KG1 (cell line): ENCODE data around the gene RGS16.
A peak's percentile ranks its signal among the peaks of the same experiment; 100 is the strongest.

Experiments
- DNase-seq: peaks from one replicate; lab custom pipeline; 2025; lab: John Stamatoyannopoulos, UW

RGS16 gene

DNA sequence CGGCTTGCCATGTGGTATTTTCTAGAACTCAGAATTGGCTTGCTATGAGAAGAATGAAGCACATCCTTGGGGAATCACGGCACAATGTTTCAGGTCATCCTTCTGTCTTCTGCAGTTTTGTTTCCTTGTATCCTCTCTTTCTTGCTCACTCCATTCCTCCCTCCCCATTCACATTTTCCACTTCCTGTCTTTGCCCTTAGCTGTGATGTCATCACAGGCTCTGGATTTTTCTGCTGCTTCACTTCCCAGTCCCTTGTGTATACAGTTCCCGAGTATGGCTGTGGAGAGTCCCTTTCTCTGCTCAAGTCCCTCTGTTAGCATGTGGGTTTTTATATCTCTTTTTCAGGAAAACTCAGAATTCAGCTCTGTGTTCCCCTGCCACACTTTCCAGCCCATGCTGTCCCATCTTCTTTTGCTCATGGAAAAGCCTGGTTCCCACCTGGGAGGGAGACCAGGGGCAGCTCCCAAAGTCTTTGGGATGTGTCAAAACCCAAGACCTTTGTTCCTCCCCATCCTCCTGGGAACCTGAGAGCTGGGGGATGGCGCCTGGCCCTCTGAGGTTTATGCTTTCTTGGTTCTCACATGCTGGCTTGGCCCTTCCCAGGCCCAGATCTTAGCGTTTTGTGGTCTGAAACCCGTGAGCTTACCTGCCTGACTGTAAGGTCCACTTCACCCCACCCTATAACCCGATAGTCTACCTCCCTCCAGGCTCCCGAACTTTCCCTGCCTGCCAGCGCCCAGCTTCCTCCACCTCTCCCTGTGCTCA, 4.8 kb upstream of the RGS16 start:
- DNase-seq = no peak

DNA sequence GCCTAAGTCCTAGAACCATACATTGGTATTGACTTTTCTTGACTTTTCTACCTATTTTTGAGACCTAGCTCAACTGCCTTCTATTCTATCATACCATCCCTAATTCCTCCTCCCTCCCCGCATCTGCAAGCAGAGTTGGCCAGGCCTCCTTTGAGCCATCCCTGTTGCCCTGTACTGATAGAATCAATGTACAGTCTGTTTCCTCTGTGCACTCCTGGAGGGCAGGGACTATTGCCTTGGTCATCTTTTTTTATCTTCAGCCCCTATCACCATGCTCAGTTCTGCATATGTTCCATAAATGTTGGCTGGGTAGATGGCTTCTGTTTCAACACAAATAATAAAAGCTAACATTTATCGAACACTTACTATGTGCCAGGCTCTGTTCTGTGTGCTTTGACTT, 4.0 kb upstream of the RGS16 start:
- no peak for DNase-seq

DNA sequence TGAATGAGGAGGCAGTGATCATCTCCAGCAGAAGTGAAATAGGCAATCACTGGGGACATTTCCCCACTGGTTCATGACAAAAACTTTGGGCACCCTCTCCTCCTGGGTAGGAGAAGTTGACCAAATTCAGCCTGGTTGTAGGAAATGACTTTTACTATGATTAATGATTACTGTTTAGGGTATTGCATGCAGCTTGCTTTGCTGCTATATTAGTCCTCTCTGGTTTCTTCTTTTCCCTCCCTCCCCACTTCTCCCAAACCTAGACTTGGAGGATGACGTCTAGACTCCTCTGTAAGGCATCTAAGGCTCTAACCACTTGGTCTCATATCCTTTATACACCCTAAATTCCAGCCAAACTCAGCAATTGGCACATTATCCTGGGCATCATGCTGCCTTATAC, 3.4 kb upstream of the RGS16 start:
- no peak for DNase-seq

DNA sequence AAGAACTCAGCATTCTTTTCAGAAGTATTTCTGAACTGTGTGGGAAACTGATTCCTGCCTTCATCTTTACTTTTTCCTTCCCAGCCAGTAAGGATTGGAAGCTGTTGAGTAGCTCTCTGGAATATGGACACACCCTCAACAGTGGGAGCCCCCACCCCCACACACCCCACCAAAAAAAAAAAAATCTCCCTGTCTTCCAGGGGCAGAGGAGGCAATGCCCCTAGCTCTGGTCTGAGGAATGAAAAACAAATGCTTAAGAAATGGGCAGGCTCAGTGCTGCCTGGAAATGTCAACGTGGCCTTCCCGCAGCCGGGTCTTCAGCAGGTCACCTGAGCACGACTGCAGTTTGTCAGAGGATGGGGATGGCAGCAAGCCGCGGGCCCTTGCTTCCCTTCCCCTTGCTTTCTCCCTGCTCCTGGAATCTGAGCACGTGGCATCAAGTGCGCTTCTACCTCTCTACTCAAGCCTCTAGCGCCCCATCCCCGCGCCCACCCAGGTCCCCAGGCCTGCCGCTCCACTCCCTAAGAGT, 479 bp downstream of the RGS16 start:
- no peak for DNase-seq

DNA sequence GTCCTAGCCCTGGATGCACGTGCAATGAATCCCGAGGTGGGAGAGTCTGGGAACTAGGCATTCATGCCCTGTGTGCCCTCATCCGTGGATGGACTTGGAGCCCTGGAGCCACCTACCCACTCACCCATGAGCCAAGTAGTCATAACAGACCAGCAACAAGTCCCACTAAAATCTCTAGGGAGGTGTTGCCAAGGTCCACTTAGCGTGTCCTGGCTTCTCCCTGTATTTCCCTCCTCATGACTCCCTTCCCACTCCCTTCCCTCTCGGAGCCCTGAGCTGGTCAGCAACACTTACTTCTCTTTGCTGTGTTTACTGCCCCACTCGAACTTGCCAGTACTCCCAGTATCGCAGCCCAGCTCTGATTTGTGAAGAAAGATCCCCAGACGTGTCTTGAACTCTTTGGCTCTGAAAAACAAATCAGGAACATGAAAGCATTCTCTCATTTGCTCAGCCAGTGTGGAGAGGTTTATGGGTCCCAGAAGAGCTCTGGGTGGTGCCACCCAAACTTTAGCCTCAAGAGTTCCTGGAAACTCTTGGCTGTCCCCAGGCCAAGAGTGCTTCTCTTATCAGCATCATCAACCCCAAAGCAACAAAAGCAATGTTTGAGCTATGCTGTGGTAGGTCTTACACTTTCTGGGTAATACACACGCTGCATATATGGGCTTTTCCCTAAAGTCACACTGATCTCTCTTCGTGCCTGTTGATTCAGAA, 1.1 kb downstream of the RGS16 start:
- no peak for DNase-seq

DNA sequence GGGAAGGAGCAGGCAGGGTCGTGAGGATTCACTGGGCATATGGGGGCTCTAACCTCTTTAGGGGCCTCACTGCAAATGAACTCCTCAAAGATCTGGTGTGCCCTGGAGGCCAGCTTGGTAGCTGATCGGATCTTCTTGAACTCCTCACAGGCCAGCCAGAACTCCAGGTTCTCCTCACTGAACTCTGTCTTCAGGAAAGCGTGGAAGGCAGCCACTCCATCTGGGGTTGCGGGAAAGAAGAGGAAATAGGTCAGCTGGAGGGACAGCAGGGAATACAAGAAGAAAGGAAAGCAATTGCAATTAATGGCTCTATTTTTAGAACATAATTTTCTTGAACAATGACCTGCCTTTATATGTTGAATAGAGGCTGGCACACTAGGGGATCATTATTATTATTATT, 2.3 kb downstream of the RGS16 start:
- DNase-seq = no peak

DNA sequence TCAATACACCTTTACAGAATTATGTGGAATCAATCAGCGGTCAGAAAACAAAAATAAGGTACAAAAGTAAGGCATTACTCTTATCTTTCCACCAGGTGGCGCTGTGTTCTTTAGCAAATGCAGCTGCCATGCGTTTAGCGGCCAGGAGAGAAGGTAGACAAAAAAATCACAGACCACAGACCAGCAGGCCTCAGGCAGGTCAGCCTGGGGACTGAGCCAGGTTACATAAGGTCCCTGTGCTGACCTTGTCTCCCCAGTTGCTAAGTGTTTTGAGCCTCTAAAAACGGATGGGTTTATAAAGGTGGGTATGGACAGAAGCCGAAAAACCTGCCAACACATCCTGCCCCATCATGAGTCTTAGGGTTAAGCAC, 2.8 kb downstream of the RGS16 start:
- DNase-seq = peak; percentile 42

DNA sequence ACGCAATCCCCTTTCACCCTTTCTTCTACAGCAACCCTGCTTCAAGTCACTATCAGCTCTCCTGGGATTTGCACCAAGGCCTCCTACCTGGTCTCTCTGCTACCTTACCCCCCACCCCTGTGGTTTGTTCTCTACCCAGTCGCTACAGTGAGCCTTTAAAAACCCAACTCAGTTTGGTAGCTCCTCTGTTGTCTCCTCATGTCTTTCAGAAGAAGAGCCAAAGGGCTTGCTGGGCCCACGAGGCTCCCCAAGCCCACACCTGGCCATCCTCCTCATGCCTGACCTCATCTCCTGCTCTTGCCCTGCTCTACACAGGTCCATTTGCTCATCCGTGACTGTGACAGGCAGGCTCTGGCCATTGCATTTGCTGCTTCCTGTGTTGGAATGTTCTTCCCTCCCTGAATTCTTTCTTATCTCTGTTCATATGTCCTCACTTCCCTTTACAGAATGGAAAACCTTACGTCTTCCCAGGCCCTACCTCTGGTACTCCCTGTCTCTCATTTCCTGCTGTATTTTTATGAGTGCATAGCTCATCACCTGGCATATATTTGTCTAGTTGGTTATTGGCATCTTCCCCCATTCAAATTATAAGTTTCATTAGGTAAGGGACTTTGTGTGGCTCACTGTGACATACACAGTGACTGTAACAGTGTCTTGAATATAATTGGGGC, 3.3 kb downstream of the RGS16 start:
- DNase-seq = no peak

DNA sequence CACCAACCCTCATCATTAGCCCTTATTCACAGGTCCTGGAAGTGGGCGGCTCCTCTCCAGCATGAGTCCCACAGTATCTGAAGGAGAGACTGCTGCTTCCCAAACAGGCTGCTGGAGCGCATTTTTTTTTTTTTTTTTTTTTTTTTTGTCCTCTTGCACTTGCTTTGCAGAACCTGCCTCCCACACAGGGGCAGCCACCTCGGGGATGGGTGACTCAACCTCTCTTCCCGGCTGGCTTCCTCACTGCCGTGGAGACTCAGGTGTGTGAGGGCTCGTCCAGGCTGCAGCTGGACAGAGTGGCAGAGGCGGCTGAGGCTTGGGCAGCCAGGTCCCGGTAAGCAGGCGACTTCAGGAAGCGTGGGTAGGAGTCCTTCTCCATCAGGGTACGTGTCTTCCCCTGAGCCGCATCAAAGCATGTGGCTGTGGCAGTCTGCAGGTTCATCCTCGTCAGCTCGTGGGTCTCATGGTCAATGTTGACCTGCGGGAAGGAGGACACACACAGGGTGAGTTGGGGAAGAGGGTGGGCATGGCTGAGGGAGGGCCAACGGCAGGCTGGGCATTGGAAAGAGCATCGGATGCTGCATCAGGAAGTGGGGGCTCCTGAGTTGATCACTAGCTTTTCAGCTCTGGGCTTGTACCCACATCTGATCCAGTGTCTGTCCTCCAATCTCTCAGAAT, 4.0 kb downstream of the RGS16 start:
- DNase-seq = no peak

DNA sequence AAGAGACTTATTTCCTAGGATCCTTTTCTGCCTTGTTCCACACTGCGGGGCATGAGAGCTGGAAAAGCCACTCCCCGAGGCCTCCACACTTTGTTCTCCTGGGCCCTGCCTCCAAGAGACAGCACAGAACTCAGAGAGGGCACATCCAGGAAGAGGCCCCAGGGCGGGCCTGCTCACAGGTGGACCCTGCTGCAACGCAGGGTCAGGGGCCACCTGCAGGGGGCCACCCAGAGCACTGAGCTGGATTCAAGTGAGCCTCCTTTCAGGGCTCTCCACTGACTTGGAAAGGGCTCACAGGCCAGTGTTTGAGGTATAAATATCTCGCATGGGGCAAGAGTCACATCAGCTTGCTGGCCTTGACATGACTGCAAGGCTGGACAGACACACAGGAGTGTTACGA, 4.8 kb downstream of the RGS16 start:
- DNase-seq = no peak

DNA sequence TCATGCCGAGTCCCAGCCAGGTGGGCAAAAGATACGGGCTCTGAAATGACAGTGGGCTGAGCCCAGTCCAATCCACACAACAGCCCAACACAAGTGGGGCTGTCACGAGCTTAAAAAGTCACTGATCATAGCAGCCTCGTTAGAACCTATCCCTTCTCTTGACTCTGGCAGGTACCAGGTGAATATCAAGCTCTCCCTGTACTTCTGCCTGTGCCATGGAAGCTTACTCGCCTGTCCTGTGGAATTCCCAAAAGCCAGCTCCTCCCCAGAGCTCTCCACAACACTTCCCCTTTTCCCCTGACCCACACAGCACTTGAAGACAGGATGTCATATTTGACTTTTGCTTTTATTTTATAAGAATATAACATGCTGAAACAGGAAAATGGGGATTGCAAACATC, 5.9 kb downstream of the RGS16 start:
- no peak for DNase-seq

DNA sequence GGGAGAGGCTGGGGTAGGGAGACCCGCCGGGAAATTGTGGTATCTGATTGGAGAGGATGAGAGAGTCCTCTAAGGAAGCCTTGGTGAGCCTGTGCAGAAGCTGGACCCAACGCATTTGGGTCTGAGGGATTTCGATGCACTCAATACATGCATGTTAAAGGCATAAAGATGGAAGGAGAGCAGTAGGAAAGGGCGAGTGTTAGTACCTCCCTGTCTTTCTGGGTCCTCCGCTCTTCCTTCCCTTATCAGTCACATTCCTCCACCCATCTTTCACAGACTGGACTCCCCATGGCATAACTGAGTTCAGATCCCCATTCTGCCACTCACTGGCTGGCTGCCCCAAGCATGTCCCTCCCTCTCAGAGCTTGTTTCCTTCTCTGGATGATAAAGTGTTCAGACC, 7.3 kb downstream of the RGS16 start:
- no peak for DNase-seq

DNA sequence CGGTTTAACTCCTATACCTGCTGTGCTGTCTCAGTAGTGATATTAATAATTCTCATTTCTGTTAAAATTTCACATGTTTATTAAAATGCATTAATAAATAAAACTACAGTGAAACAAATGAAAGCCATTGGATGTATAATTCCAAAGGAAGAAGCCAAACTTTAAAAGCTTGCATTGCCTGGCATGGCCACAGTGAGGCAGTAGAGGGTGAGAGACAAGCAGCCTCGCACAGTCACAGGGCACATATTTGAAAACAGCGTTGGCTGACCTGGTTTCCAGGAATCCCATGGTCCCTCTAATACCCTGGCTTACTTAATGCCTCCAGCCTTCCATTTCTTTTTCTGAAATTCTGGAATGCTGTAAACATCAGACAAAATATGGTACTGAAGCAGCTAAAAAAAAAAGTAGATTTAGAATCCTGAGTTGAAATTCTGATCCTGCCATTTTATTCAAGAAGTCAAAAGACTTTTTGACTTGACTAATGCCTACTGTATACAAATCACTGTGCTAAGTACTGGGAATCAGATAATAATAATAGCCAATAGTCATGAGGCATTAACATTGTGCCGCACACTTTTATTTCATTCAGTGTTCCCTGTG, 8.4 kb downstream of the RGS16 start:
- DNase-seq = peak; percentile 24

DNA sequence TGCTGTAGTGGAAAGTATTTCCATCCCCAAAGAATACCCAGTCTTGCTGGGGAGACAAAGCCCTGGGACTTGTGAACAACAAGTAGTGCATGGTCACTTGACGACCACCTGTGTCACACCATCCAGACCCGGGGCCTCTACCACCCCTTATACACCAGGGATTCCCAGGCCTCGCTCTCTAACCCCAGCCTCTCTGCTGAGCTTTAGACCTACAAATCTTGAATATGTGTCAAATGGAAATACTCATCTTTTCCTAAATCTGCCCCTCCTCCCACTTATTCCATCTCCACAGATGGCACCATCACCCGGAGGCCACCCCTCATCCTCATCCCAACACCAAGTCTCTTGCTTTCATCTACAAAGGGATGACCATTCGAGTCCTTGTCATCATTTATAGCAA, 14.3 kb downstream of the RGS16 start:
- DNase-seq = no peak

DNA sequence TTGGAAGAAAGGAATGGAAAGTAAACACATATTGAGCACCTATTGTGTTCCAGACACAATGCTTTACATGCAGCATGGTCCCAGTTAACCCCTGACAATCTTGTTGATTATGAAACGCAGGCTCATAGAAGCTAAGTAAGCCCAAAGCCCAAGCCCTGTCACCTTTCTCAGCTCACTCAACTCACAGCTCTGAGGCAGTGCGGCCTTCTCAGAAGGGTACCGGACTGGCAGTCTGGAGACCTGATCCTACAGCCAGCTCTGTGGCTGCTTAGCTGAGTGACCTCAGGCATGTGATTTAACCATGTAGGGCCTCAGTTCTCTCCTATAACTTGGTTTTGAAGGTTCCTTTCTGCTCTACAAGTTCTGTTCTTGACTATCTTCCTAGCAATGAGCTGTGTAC, 14.7 kb downstream of the RGS16 start:
- no peak for DNase-seq

DNA sequence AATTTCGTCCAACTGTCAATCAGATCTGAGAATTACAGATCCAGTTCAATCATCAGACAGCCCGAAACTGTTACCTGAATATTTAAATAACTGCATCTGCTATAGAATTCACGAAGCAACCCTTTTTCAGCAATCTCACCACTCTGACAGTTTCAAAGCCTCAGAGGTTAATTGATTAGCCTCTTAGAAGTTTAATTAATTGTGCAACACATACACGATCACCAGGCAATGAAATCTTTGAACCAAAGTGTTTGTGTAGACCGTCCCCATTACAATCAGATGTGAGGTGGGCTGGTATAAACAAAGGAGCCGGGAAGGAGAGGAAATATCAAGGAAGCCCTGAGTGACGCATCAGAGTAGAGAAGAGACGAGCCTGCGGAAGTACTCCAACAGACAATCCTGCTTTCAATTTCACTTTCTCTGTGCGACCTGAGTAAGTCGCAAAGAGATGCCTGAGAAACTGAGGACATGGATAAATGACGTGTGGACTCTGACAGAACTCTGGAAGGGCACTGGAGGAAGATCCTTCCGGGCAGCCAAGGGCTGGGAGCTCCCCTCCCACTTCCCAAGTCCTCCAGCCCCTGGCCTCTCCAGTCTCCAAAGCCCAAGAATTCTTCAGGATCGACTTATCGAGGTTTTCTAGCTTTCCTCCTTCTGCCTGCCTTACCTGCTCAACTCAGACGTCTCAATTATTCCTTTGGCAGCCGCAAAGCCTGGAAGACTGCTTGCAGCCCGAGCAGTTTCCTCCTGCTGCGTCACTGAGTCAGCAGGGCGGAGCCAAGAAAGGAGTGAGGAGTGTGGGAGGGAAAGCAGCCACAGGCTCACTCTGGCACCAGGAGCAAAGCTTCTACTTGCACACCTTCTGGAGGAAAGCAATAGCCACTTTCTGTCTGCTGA, 15.4 kb downstream of the RGS16 start, which contains the start of gene RNASEL:
Gene RNASEL, minus strand, starts transcription at position 757 of the 897 bp plus-strand sequence. CDS start 2,450 bp downstream, outside the sequence.
- DNase-seq = no peak

DNA sequence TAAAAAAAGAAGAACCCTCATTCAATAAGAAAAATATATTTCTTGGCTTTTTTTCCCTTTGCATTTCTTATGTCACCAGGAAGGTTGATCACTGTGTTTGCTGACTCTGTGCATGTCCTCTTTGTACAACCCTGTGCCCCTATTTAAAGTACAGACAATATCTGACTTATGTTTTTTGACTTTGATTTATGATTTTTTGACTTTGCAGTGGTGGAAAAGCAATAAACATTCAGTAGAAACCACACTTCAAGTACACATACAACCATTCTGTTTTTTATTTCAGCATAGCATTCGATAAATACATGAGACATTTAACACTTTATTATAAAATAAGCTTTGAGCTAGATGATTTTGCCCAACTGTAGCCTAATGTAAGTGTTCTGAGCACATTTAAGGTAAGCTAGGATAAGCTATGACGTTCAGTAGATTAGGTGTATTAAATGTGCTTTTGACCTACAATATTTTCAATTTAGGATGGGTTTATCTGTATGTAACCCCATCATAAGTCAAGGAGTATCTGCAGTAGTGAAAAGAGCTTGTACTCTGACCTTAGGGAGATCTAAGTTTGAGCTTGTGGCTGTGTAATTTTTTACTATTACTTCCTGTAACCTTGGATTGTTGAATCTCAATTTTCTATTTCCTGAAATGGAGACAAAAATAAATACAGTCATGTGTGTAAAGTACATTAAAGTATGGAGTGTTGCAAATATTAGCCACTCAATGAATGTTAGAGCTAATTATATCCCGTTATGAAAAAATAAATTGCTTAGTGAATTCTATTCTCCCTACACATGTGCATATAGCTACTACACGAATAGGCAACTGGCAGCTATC, 16.3 kb downstream of the RGS16 start:
- DNase-seq = no peak

DNA sequence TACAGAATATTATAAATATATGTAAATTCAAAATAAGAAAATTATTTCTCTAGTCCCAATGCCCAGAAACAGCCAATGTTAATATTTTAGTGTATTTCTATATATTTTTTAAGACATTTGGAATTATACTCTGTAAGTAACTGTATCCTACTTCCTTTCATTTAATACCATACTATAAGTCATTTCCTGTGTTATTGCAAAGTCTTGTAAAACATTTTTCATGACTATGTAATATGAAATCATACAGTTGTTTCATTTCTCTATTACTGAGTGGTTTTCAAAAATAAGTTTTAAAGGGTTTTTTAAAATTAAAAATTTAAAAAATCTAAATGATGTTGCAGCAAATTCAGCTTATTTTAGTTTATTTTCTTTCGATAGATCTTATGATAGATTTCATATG, 17.1 kb downstream of the RGS16 start:
- no peak for DNase-seq

DNA sequence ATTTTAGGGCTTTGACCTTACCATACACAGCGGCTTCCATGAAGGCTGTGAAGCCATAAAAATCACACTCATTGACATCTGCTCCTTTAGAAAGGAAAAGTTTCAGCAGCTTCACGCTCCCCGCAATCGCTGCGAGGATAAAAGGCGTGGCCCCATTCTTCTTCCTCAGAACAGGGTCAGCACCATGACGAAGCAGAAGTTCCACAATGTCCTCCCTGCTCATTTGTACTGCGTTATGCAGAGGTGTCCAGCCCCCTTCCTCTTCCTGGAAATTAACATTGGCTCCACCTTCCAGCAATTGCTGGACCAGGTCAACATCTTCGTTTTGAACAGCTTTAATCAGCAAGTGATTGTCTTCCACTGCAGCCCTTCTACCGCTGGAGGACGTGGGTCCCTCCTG, 17.8 kb downstream of the RGS16 start:
- DNase-seq = no peak

DNA sequence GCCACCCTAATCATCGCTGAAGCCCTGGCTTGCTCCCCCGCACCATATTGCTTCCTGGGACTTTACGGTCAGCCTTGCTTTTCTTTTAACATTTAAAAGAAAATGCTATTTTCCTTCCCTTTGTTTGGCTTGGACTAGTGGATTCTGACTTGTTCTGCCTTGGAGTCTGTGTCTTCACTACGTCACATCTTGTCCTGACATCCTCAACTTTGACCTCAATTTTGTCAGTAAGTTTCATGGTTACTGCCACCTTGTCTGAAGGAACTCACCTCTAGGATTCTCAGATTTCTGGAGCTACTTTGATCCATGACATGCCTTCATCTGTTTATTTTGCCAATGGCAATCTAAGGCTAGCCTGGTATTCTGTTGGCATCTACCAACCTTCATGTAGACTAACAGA, 19.4 kb downstream of the RGS16 start:
- no peak for DNase-seq
